WTC11 (cell line): Measurements from ENCODE around the gene CDC6.

Experiments
- CBFB ChIP-seq: sonication (generic); formaldehyde crosslinking; IDR thresholded peaks from 2 replicates; pipeline ENCODE4 v1.8.1; 2022; ENCODE audit warnings: mild to moderate bottlenecking, low read depth, missing genetic modification reagents
- CREM ChIP-seq: sonication (generic); formaldehyde crosslinking; IDR thresholded peaks from 2 replicates; pipeline ENCODE4 v1.8.1; 2022; ENCODE audit warnings: mild to moderate bottlenecking, missing genetic modification reagents, moderate library complexity
- FOXJ3 ChIP-seq: sonication (generic); formaldehyde crosslinking; IDR thresholded peaks from 2 replicates; pipeline ENCODE4 v1.9.0; 2021; ENCODE audit warnings: missing genetic modification reagents, mild to moderate bottlenecking, borderline replicate concordance
- FOXP4 ChIP-seq: sonication (generic); formaldehyde crosslinking; IDR thresholded peaks from 2 replicates; pipeline ENCODE4 v1.8.0; 2022; ENCODE audit warnings: mild to moderate bottlenecking, missing genetic modification reagents
- NFYB ChIP-seq: sonication (generic); formaldehyde crosslinking; conservative IDR thresholded peaks from 2 replicates; pipeline ENCODE4 v1.8.0; 2022; ENCODE audit warnings: low read depth, missing genetic modification reagents
- SP1 ChIP-seq: sonication (generic); formaldehyde crosslinking; conservative IDR thresholded peaks from 2 replicates; pipeline ENCODE4 v1.8.1; 2022; ENCODE audit warnings: missing genetic modification reagents
- TEAD4 ChIP-seq: sonication (generic); formaldehyde crosslinking; IDR thresholded peaks from 2 replicates; pipeline ENCODE4 v1.8.0; 2022; ENCODE audit warnings: mild to moderate bottlenecking, missing genetic modification reagents
- ZNF121 ChIP-seq: sonication (generic); formaldehyde crosslinking; IDR thresholded peaks from 2 replicates; pipeline ENCODE4 v1.8.0; 2023; ENCODE audit warnings: missing genetic modification reagents
- TF ChIP-seq, protein P1 (sequence below): fragments of 200-600 bp; IDR thresholded peaks from 2 replicates; pipeline ENCODE4 v1.8.0; 2022; ENCODE audit warnings: antibody characterized with exemption
- TF ChIP-seq, protein P2 (sequence below): sonication (generic); formaldehyde crosslinking; IDR thresholded peaks from 2 replicates; pipeline ENCODE4 v1.8.0; 2022; ENCODE audit warnings: mild to moderate bottlenecking, missing genetic modification reagents
- TF ChIP-seq, protein P3 (sequence below): sonication (generic); formaldehyde crosslinking; IDR thresholded peaks from 2 replicates; pipeline ENCODE4 v1.8.1; 2022; ENCODE audit warnings: low read depth, missing genetic modification reagents, borderline replicate concordance

DNA sequence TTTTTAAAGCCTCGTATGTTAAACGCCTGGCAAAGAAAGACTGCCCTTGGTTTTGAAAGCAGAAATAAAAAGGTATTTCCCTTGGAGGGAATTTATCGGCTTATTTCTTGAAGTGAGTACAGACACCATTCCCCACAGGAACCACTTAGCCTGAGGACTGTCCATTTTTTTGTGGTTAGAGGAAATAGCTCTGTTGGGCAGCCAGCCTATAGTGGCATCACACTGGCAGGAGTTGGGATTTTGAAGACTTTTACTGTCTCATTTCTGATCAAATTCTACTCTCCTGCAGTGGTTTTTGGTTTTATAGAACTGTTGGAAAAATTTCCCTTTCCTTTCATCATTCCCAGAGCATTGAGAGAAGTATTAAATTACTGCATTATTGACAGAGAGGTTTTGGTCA, 34.1 kb upstream of the CDC6 start:
- TF ChIP-seq, protein P1, sequence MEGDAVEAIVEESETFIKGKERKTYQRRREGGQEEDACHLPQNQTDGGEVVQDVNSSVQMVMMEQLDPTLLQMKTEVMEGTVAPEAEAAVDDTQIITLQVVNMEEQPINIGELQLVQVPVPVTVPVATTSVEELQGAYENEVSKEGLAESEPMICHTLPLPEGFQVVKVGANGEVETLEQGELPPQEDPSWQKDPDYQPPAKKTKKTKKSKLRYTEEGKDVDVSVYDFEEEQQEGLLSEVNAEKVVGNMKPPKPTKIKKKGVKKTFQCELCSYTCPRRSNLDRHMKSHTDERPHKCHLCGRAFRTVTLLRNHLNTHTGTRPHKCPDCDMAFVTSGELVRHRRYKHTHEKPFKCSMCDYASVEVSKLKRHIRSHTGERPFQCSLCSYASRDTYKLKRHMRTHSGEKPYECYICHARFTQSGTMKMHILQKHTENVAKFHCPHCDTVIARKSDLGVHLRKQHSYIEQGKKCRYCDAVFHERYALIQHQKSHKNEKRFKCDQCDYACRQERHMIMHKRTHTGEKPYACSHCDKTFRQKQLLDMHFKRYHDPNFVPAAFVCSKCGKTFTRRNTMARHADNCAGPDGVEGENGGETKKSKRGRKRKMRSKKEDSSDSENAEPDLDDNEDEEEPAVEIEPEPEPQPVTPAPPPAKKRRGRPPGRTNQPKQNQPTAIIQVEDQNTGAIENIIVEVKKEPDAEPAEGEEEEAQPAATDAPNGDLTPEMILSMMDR = no peak
- TF ChIP-seq, protein P2, sequence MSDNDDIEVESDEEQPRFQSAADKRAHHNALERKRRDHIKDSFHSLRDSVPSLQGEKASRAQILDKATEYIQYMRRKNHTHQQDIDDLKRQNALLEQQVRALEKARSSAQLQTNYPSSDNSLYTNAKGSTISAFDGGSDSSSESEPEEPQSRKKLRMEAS (CRISPR knock-in tag) = no peak
- TF ChIP-seq SP1 (CRISPR knock-in tag) = no peak
- TF ChIP-seq CBFB (CRISPR knock-in tag) = no peak
- TF ChIP-seq NFYB (CRISPR knock-in tag) = no peak
- no peak for TF ChIP-seq ZNF121 (CRISPR knock-in tag)
- no peak for TF ChIP-seq TEAD4 (CRISPR knock-in tag)
- TF ChIP-seq CREM (CRISPR knock-in tag) = no peak
- TF ChIP-seq, protein P3, sequence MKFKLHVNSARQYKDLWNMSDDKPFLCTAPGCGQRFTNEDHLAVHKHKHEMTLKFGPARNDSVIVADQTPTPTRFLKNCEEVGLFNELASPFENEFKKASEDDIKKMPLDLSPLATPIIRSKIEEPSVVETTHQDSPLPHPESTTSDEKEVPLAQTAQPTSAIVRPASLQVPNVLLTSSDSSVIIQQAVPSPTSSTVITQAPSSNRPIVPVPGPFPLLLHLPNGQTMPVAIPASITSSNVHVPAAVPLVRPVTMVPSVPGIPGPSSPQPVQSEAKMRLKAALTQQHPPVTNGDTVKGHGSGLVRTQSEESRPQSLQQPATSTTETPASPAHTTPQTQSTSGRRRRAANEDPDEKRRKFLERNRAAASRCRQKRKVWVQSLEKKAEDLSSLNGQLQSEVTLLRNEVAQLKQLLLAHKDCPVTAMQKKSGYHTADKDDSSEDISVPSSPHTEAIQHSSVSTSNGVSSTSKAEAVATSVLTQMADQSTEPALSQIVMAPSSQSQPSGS (CRISPR knock-in tag) = no peak
- no peak for TF ChIP-seq FOXJ3 (CRISPR knock-in tag)
- TF ChIP-seq FOXP4 (CRISPR knock-in tag) = no peak
